ENCODE results near the gene TNFRSF14. TPM values are rescaled to one million over a fixed set of nuclear protein-coding genes. Genes with fewer than 3 reads are reported as not detected.

Gene TNFRSF14
- total RNA-seq, 2 experiments from 2014 or later, result 191 to 194 TPM

- intact Hi-C loops (cut with DNase I, micrococcal nuclease), result no loop called here
- peak in 2 of 14 experiments; percentile 53 to 59 for DNase-seq
- TF ChIP-seq CTCF (IDR thresholded peaks at IDR 0.05), result no peak
- H3K36me3 ChIP-seq (ENCODE audit: insufficient read depth, low read length), result no peaks in the 10 kb centered on the region
- Mint-ChIP-seq H3K9me3 (no peaks in the 10 kb centered on the region), H3K4me3 (peak overlapping the region; percentile 75), H3K4me1 (ENCODE audit: low read depth) (peaks cover 18% of the 10 kb centered on the region), H3K36me3 (ENCODE audit: low read depth) (no peaks in the 10 kb centered on the region), H3K27me3 (peaks cover 33% of the 10 kb centered on the region), H3K27ac (no peak overlapping the region)
- CTCF ChIA-PET, result no interaction called here
- POLR2A ChIA-PET, result interaction anchor here (1.3 to 8.5 kb wide), 6 partner anchors 10 to 115 kb away, joined by 3 to 164 read pairs (median 7); partner anchors contain the start of gene TNFRSF14
- H3K4me3 ChIP-seq (ENCODE audit: low read length), result no peak overlapping the region
- peaks cover 35 to 36% of the 10 kb centered on the region in 2 experiments for H3K27me3 ChIP-seq (ENCODE audit: control insufficient read depth in 1 of 2, insufficient read depth in 2 of 2, low read length in 2 of 2)
- no peak overlapping the region for H3K27ac ChIP-seq (ENCODE audit: low read depth in 1 of 2, low read length in 2 of 2)
- peaks cover 0 to 12% of the 10 kb centered on the region in 2 experiments for H3K9me3 ChIP-seq (ENCODE audit: control insufficient read depth in 1 of 2, insufficient read depth in 1 of 2, low read length in 2 of 2)
- ATAC-seq (ENCODE audit: poor library complexity), result no peak
- H3K4me1 ChIP-seq (ENCODE audit: insufficient read depth, low read length), result peaks cover 42% of the 10 kb centered on the region
Observed at GRCh38 chr1:2530513-2531361, 25.4 kb upstream of the TNFRSF14 start.

GRCh38 chr1:2532485-2533160 lies 23.5 kb upstream of the TNFRSF14 start:
- no peak overlapping the region for H3K27ac ChIP-seq (ENCODE audit: low read depth in 1 of 2, low read length in 2 of 2)
- peaks cover 0 to 12% of the 10 kb centered on the region in 2 experiments for H3K9me3 ChIP-seq (ENCODE audit: control insufficient read depth in 1 of 2, insufficient read depth in 1 of 2, low read length in 2 of 2)
- H3K4me3 ChIP-seq (ENCODE audit: low read length), result no peak overlapping the region
- H3K9me3 Mint-ChIP-seq, result no peaks in the 10 kb centered on the region
- DNase-seq (no peak), ATAC-seq (ENCODE audit: poor library complexity) (no peak)
- peaks cover 10% of the 10 kb centered on the region for H3K4me1 Mint-ChIP-seq (ENCODE audit: low read depth)
- H3K4me1 ChIP-seq (ENCODE audit: insufficient read depth, low read length), result peaks cover 28% of the 10 kb centered on the region
- H3K27ac Mint-ChIP-seq, result no peak overlapping the region
- TF ChIP-seq CTCF (IDR thresholded peaks at IDR 0.05), result no peak
- H3K27me3 Mint-ChIP-seq, result peaks cover 28% of the 10 kb centered on the region
- H3K27me3 ChIP-seq (ENCODE audit: control insufficient read depth in 1 of 2, insufficient read depth in 2 of 2, low read length in 2 of 2), result peaks cover 35 to 36% of the 10 kb centered on the region in 2 experiments
- ChIA-PET CTCF (no interaction called here), POLR2A (interaction anchor here (2.2 kb wide), 1 partner anchor 15 kb away, joined by 6 read pairs; no protein-coding TSS in a partner anchor)
- intact Hi-C loops (cut with DNase I, micrococcal nuclease), result no loop called here
- no peaks in the 10 kb centered on the region for H3K36me3 ChIP-seq (ENCODE audit: insufficient read depth, low read length)
- no peak overlapping the region for H3K4me3 Mint-ChIP-seq
- no peaks in the 10 kb centered on the region for H3K36me3 Mint-ChIP-seq (ENCODE audit: low read depth)

DNA sequence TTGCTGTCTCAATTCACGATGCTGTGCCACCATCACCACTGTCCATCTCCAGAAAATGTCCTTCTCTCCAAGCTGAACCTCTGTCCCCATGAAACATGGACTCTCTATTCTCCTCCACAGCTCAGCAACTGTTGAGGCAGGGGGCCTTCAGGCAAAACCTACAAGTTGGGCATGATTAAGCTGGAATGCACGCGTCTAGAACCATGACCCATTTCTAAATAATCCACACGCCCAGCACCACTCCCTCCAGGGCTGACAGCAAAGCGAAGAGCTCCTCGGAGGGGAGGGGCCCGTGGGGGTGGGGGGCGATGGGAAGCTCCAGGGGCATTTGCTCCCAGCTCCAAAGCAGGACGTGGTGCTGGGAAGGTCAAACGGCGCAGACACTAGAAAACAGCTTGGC lies 22.8 kb upstream of the TNFRSF14 start:
- no peak for DNase-seq
- Histone ChIP-seq H3K27me3 (ENCODE audit: control insufficient read depth in 1 of 2, insufficient read depth in 2 of 2, low read length in 2 of 2) (peaks cover 31 to 32% of the 10 kb centered on the region in 2 experiments), H3K4me3 (ENCODE audit: low read length) (no peak overlapping the region), H3K4me1 (ENCODE audit: insufficient read depth, low read length) (peaks cover 28% of the 10 kb centered on the region), H3K36me3 (ENCODE audit: insufficient read depth, low read length) (no peaks in the 10 kb centered on the region), H3K27ac (ENCODE audit: low read depth in 1 of 2, low read length in 2 of 2) (no peak overlapping the region), H3K9me3 (ENCODE audit: control insufficient read depth in 1 of 2, insufficient read depth in 1 of 2, low read length in 2 of 2) (peaks cover 0 to 12% of the 10 kb centered on the region in 2 experiments)
- Mint-ChIP-seq H3K27ac (no peak overlapping the region), H3K4me3 (no peak overlapping the region), H3K36me3 (ENCODE audit: low read depth) (no peaks in the 10 kb centered on the region), H3K4me1 (ENCODE audit: low read depth) (peaks cover 10% of the 10 kb centered on the region), H3K27me3 (peaks cover 28% of the 10 kb centered on the region), H3K9me3 (no peaks in the 10 kb centered on the region)
- TF ChIP-seq CTCF (IDR thresholded peaks at IDR 0.05), result no peak
- ChIA-PET CTCF (no interaction called here), POLR2A (interaction anchor here (2.2 kb wide), 1 partner anchor 15 kb away, joined by 6 read pairs; no protein-coding TSS in a partner anchor)
- intact Hi-C loops (cut with DNase I, micrococcal nuclease), result no loop called here
- ATAC-seq (ENCODE audit: poor library complexity), result no peak

All from CD4-positive, alpha-beta T cell (primary cell).